GM12892 (cell line): ENCODE data around the gene INF2.

Experiments
- POLR2A ChIP-seq: IDR thresholded peaks from 2 replicates; pipeline ENCODE4 v1.6.1; 2011; ENCODE audit warnings: low read depth, low read length, control low read depth
- POLR2AphosphoS5 ChIP-seq: IDR thresholded peaks from 2 replicates; pipeline ENCODE4 v1.6.1; 2011; ENCODE audit warnings: low read depth, low read length, control low read depth
- TAF1 ChIP-seq: IDR thresholded peaks from 2 replicates; pipeline ENCODE4 v1.6.1; 2011; ENCODE audit warnings: low read depth, mild to moderate bottlenecking, control low read depth, low read length, borderline replicate concordance

DNA sequence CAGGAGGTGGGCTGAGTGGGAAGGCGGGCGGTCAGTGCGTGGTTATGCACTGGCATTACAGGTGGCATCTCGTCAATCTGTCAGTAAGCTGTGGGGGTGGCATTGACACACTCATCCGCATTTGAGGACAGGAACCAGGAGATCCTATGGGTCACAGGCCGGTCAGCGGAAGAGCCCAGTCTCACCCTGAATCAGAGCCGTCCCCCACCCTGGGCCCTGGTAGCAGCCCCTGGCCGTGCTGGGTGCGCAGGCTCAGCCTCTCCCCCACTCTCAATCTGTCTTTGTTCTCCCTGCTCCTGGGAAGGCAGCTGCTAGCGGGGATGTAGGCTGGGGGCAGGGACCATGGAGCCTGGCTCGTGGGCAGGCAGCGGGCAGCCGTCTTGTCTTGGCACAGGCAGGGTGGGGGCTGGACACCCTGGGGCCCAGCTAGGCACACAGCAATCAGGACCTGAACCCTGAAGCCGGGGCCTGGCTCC, 5.1 kb downstream of the INF2 start:
- TF ChIP-seq POLR2AphosphoS5 (no peak), POLR2A (no peak), TAF1 (no peak)
